RWPE2 (cell line): Measurements from ENCODE around the gene TCFL5.
"Not testable (repeated sequence)": the region's sequence is repeated elsewhere in the genome, so short reads cannot be mapped to it uniquely, and the experiment has no call there.

Experiments
- ATAC-seq: fragments of 200-7000 bp; cut with Tn5 transposase; 3 replicates; pipeline ENCODE4 v1.9.1; 2021; ENCODE audit warnings: low read depth
- DNase-seq: peaks from one replicate; pipeline ENCODE4 v3.0.0-alpha.2; 2020; ENCODE audit warnings: low spot score
- H3K27ac ChIP-seq: fragments of 450-650 bp; 2 replicates; pipeline ENCODE4 v1.5.1; 2017; ENCODE audit warnings: mild to moderate bottlenecking; ENCODE audit not compliant: poor library complexity, severe bottlenecking
- H3K27me3 ChIP-seq: fragments of 250-450 bp; sonication (Bioruptor Pico); 2 replicates; pipeline ENCODE4 v1.5.1; 2021; ENCODE audit warnings: mild to moderate bottlenecking, moderate library complexity; ENCODE audit not compliant: insufficient read depth, poor library complexity, severe bottlenecking
- H3K36me3 ChIP-seq: fragments of 250-450 bp; sonication (Bioruptor Pico); 2 replicates; pipeline ENCODE4 v1.5.1; 2020; ENCODE audit warnings: low read depth, mild to moderate bottlenecking, moderate library complexity
- H3K4me1 ChIP-seq: fragments of 250-450 bp; sonication (Bioruptor Pico); 2 replicates; pipeline ENCODE4 v1.5.1; 2021; ENCODE audit warnings: mild to moderate bottlenecking, moderate library complexity; ENCODE audit not compliant: insufficient read depth, poor library complexity, severe bottlenecking
- H3K4me3 ChIP-seq: fragments of 250-450 bp; sonication (Bioruptor Pico); 2 replicates; pipeline ENCODE4 v1.5.1; 2021; ENCODE audit warnings: mild to moderate bottlenecking, moderate library complexity; ENCODE audit not compliant: severe bottlenecking
- H3K9me3 ChIP-seq: fragments of 250-450 bp; sonication (Bioruptor Pico); 2 replicates; pipeline ENCODE4 v1.5.1; 2021; ENCODE audit warnings: mild to moderate bottlenecking, moderate library complexity; ENCODE audit not compliant: severe bottlenecking
- CTCF ChIP-seq: fragments of 450-650 bp; IDR thresholded peaks from one replicate; pipeline ENCODE4 v1.5.1; 2017; ENCODE audit warnings: mild to moderate bottlenecking, moderate library complexity; ENCODE audit not compliant: poor library complexity, severe bottlenecking

The TCFL5 gene

DNA sequence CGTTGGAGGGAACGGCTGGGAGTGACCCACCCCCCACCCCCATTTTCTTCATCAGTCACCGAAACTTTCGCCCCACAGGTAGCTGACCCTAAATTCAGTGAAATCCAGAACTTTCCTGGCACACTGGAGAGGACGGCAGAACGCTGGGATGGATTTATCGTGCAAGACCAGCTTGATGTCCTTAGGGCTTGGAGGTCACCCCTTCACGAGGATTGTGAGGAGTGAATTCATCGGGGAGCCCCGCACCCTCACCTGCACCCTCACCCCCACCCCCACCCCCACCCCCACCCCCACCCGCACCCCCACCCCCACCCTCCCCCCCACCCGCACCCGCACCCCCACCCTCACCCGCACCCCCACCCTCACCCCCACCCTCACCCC lies 13.3 kb upstream of the TCFL5 start:
- Histone ChIP-seq H3K27me3 (no peaks in the 10 kb centered on the region), H3K9me3 (no peaks in the 10 kb centered on the region), H3K36me3 (0 out of 2 replicates have a peak, but pooled peaks cover 4% of the 10 kb centered on the region), H3K4me1 (peaks cover 12% of the 10 kb centered on the region), H3K4me3 (no peak overlapping the region), H3K27ac (no peak overlapping the region)
- ATAC-seq (no peak), DNase-seq (peak; percentile 61)
- TF ChIP-seq CTCF = no peak

- peak; percentile 97 for TF ChIP-seq CTCF
- not testable (repeated sequence) for H3K4me3 ChIP-seq, H3K27ac ChIP-seq, H3K9me3 ChIP-seq, H3K36me3 ChIP-seq, H3K27me3 ChIP-seq, ATAC-seq
- DNase-seq = peak; percentile 89
- H3K4me1 ChIP-seq = peaks cover 12% of the 10 kb centered on the region
Observed at GRCh38 chr20:62873681-62874031, 12.0 kb upstream of the TCFL5 start.

GRCh38 chr20:62873280-62873679 lies 11.7 kb upstream of the TCFL5 start:
- no peak for ATAC-seq
- no peak for DNase-seq
- Histone ChIP-seq H3K9me3 (no peaks in the 10 kb centered on the region), H3K4me1 (peaks cover 12% of the 10 kb centered on the region), H3K4me3 (no peak overlapping the region), H3K36me3 (no peaks in the 10 kb centered on the region), H3K27ac (no peak overlapping the region), H3K27me3 (no peaks in the 10 kb centered on the region)
- TF ChIP-seq CTCF = no peak

DNA sequence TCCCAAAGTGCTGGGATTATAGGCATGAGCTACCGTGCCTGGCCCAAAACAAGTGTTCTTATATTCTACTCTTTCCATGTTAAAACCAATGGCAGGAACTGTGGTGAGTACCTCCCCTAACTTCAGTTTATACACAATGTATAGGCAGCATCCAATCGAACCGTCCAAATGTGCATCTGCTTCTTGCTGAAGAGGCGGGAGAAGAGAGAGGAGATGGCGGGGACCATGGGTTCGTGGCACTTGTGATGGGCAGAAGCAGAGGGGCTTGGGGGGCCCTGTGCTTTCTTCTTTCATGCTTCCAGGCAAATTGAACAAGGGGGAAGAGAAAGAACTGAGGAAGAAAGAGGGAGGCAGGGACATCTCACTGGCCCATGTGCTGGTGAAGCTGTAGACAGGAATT lies 11.2 kb upstream of the TCFL5 start:
- Histone ChIP-seq H3K4me3 (no peak overlapping the region), H3K4me1 (peaks cover 12% of the 10 kb centered on the region)

More for the DNA sequence above, 11.2 kb upstream of the TCFL5 start:
- Histone ChIP-seq H3K27ac (no peak overlapping the region), H3K9me3 (no peaks in the 10 kb centered on the region), H3K27me3 (no peaks in the 10 kb centered on the region), H3K36me3 (no peaks in the 10 kb centered on the region)
- peak; percentile 67 for DNase-seq
- ATAC-seq = no peak
- TF ChIP-seq CTCF = no peak
